K562 (cell line): ENCODE results near the gene FGFR4. TPM values are rescaled to one million over a fixed set of nuclear protein-coding genes. Genes with fewer than 3 reads are reported as not detected.

Experiments used
- ATAC-seq: fragments of 200-7000 bp; cut with Tn5 transposase; 3 replicates; pipeline ENCODE4 v1.9.1; 2020; ENCODE audit warnings: moderate library complexity
- BruUV-seq: library from RNA; stranded (reverse); fragments of 400-500 nt; replicated peaks from 2 replicates; lab custom pipeline; 2021; lab: Mats Ljungman, UMichigan
- CTCF ChIA-PET: fragments of 300-600 bp; formaldehyde crosslinking; extraction: SDS; loops from one replicate; lab custom pipeline; 2021; ENCODE audit warnings: low intra/inter-chr PET ratio; lab: Yijun Ruan, JAX
- POLR2A ChIA-PET: fragments of 300-600, 350-650 bp; sonication (Branson Sonifier 250); formaldehyde crosslinking; extraction: SDS; loops from one replicate; lab custom pipeline; 2021; ENCODE audit warnings: antibody characterized with exemption, inconsistent platforms; lab: Yijun Ruan, JAX
- DNase-seq, 4 experiments: peaks; one replicate each; pipeline versions ENCODE4 v3.0.0 to v3.0.0-alpha.2; 2011 to 2018; ENCODE audit warnings: low spot score in 3 of 4, mixed read lengths in 3 of 4; ENCODE audit errors: extremely low read depth in 1 of 4
- FAIRE-seq: peaks from 2 replicates; lab custom pipeline; 2011; peaks lifted over from hg19 to GRCh38; lab: Jason Lieb, UNC
- H2AFZ ChIP-seq: 2 replicates; pipeline ENCODE4 v1.6.0; 2011; ENCODE audit warnings: low read depth, low read length, control low read depth, inconsistent platforms
- H3K27ac ChIP-seq: fragments of 200-600 bp; 3 replicates; pipeline ENCODE4 v1.8.0; 2011; ENCODE audit warnings: low read depth, mild to moderate bottlenecking, control low read depth, inconsistent platforms, low read length, moderate library complexity, mixed read lengths; ENCODE audit errors: extremely low read depth
- H3K27me3 ChIP-seq, 2 experiments: fragments of 300-600 bp in 1 of 2; 2 replicates in 1 of 2; 3 replicates in 1 of 2; pipeline versions ENCODE4 v1.6.0 to v1.8.0; 2011; ENCODE audit warnings: inconsistent platforms in 2 of 2, low read length in 2 of 2, mild to moderate bottlenecking in 1 of 2, mixed read lengths in 1 of 2, moderate library complexity in 1 of 2; ENCODE audit not compliant: control insufficient read depth in 2 of 2, insufficient read depth in 2 of 2
- H3K36me3 ChIP-seq: fragments of 300-600 bp; 3 replicates; pipeline ENCODE4 v1.8.0; 2011; ENCODE audit warnings: mild to moderate bottlenecking, low read length, inconsistent platforms; ENCODE audit not compliant: control insufficient read depth, insufficient read depth
- H3K4me1 ChIP-seq, 2 experiments: fragments of 200-600 bp in 1 of 2; replicated peaks in 1 of 2; 2 replicates in 1 of 2; 3 replicates in 1 of 2; pipeline versions ENCODE4 v1.5.1 to v1.8.0; 2011; ENCODE audit warnings: inconsistent platforms in 2 of 2, low read length in 2 of 2, mild to moderate bottlenecking in 1 of 2, mixed read lengths in 1 of 2, moderate library complexity in 1 of 2; ENCODE audit not compliant: control insufficient read depth in 2 of 2, insufficient read depth in 2 of 2
- H3K4me2 ChIP-seq: 2 replicates; pipeline ENCODE4 v1.6.1; 2011; ENCODE audit warnings: low read length, control low read depth, inconsistent platforms, mixed read lengths; ENCODE audit not compliant: insufficient read depth
- H3K4me3 ChIP-seq: fragments of 200-600 bp; sonication (generic), shearing (Covaris generic); 2 replicates; pipeline ENCODE4 v1.5.1; 2016; ENCODE audit warnings: control low read depth, inconsistent platforms
- H3K79me2 ChIP-seq: fragments of 200-600 bp; 3 replicates; pipeline ENCODE4 v1.8.0; 2011; ENCODE audit warnings: low read length, inconsistent platforms; ENCODE audit not compliant: control insufficient read depth, insufficient read depth
- H3K9ac ChIP-seq, 2 experiments: 2 replicates each; pipeline versions ENCODE4 v1.6.0 to v1.6.1; 2011; ENCODE audit warnings: low read depth in 2 of 2, low read length in 2 of 2, control low read depth in 1 of 2, inconsistent platforms in 1 of 2, mild to moderate bottlenecking in 1 of 2, mixed read lengths in 1 of 2; ENCODE audit not compliant: insufficient read depth in 1 of 2
- H3K9me1 ChIP-seq: one replicate; pipeline ENCODE4 v1.6.0; 2011; ENCODE audit warnings: inconsistent platforms, mild to moderate bottlenecking, low read length, moderate library complexity; ENCODE audit not compliant: control insufficient read depth, insufficient read depth
- H3K9me3 ChIP-seq: replicated peaks from 2 replicates; pipeline ENCODE4 v1.5.1; 2011; ENCODE audit warnings: low read depth, low read length, inconsistent platforms; ENCODE audit not compliant: control insufficient read depth, insufficient read depth
- H4K20me1 ChIP-seq: replicated peaks from 2 replicates; pipeline ENCODE4 v1.6.1; 2011; ENCODE audit warnings: low read length, inconsistent platforms, mixed read lengths; ENCODE audit not compliant: control insufficient read depth, insufficient read depth
- ETS2 ChIP-seq: IDR thresholded peaks from 2 replicates; pipeline ENCODE4 v1.6.1; 2016; ENCODE audit warnings: borderline replicate concordance, missing genetic modification characterization, mild to moderate bottlenecking, moderate library complexity, missing compliant biosample characterization; ENCODE audit not compliant: poor library complexity, severe bottlenecking
- HMBOX1 ChIP-seq: sonication (generic); IDR thresholded peaks from 2 replicates; pipeline ENCODE4 v1.6.1; 2016
- HMGN3 ChIP-seq: IDR thresholded peaks from 2 replicates; pipeline ENCODE4 v1.6.1; 2011; ENCODE audit warnings: borderline replicate concordance, low read depth, mild to moderate bottlenecking, mixed read lengths, low read length; ENCODE audit not compliant: insufficient read length; ENCODE audit errors: extremely low read depth
- TAL1 ChIP-seq: fragments of 450-650 bp; IDR thresholded peaks from 2 replicates; pipeline ENCODE4 v1.6.1; 2016; ENCODE audit warnings: mild to moderate bottlenecking
- TEAD2 ChIP-seq: fragments of 450-650 bp; IDR thresholded peaks from 2 replicates; pipeline ENCODE4 v1.6.1; 2016; ENCODE audit warnings: missing genetic modification characterization, control low read depth, missing compliant biosample characterization
- ZBTB2 ChIP-seq: fragments of 450-650 bp; IDR thresholded peaks from 2 replicates; pipeline ENCODE4 v1.6.1; 2016; ENCODE audit warnings: antibody characterized with exemption
- ZFP30 ChIP-seq: fragments of 250-450 bp; sonication (Bioruptor Pico); IDR thresholded peaks from 2 replicates; pipeline ENCODE4 v1.8.0; 2022; ENCODE audit warnings: moderate library complexity, mild to moderate bottlenecking, inconsistent platforms, borderline replicate concordance
- ZSCAN32 ChIP-seq: fragments of 450-650 bp; formaldehyde crosslinking; IDR thresholded peaks from 2 replicates; pipeline ENCODE4 v1.4.0; 2020; ENCODE audit warnings: mild to moderate bottlenecking, moderate library complexity
- WGBS: fragments of 100-300 bp; shearing (Covaris generic); methylation state at CpG from one replicate; pipeline ENCODE4 v1.1.6; 2016; ENCODE audit warnings: low coverage, mixed read lengths; ENCODE audit not compliant: insufficient coverage; ENCODE audit errors: missing lambda C conversion rate; 5-methylcytosine and 5-hydroxymethylcytosine counted together
- in situ Hi-C: fragments of 300-500 bp; cut with MboI; formaldehyde crosslinking; loops from 4 replicates; pipeline ENCODE4 v1.15.0; 2018; ENCODE audit warnings: inconsistent platforms, mixed read lengths
- intact Hi-C: fragments of 100-400 bp; cut with micrococcal nuclease; formaldehyde crosslinking; loops from 2 replicates; pipeline ENCODE4 v1.14.2; 2022
- polyA plus RNA-seq, 8 experiments: library from polyadenylated mRNA; depleted of rRNA in 4 of 8; stranded (reverse) in 5 of 8; unstranded in 3 of 8; fragments of >200 nt; fragmentation: Nextera tagmentation in 2 of 8; fragmentation: Illumina TruSeq in 1 of 8; extraction: Ambion mirVana in 2 of 8; extraction: Trizol in 1 of 8; gene quantifications; 2 replicates each; pipeline versions ENCODE4 v1.2.1 to v1.2.3, GENCODE V29; 2011 to 2014; ENCODE audit warnings: inconsistent platforms in 1 of 8, missing spikeins in 1 of 8
- total RNA-seq, 7 experiments: library from RNA; depleted of rRNA in 6 of 7; stranded (reverse); fragments of >200 nt in 6 of 7; fragmentation: Illumina TruSeq in 2 of 7; extraction: Trizol in 2 of 7; gene quantifications; 2 replicates each; pipeline versions ENCODE4 v1.2.1 to v1.2.3, GENCODE V29; 2011 to 2021; ENCODE audit warnings: low replicate concordance in 1 of 7
- TF ChIP-seq, protein P1 (sequence below): IDR thresholded peaks from 2 replicates; pipeline ENCODE4 v1.6.1; 2016; ENCODE audit warnings: missing genetic modification characterization, missing compliant biosample characterization

The FGFR4 gene
- total and polyA plus RNA-seq, 9 of the 15 experiments (the other 6 are each of a cell fraction or from before 2014, with no cell fraction given) = 0.76 to 35.4 (median 7.5) TPM

GRCh38 chr5:177091232-177091631 lies 4.5 kb downstream of the FGFR4 start:
- Histone ChIP-seq H3K9me1 (no peaks in the 10 kb centered on the region), H3K9ac (no peak overlapping the region), H3K9me3 (no peaks in the 10 kb centered on the region), H2AFZ (no peak overlapping the region), H3K27me3 (no peaks in the 10 kb centered on the region), H3K4me2 (no peak overlapping the region), H3K27ac (no peak overlapping the region), H3K36me3 (peaks cover 5% of the 10 kb centered on the region; the same call in 2 of the 3 replicates), H3K4me3 (no peak overlapping the region), H3K79me2 (peaks cover 6% of the 10 kb centered on the region; the same call in 2 of the 3 replicates), H4K20me1 (no peaks in the 10 kb centered on the region), H3K4me1 (peaks cover 16 to 50% of the 10 kb centered on the region in 2 experiments; a peak in 4 of 5 replicates)
- FAIRE-seq (no peak), DNase-seq (no peak), ATAC-seq (no peak)
- 43% methylated on average over 3 of the region's 3 CpGs for WGBS
- ChIA-PET CTCF (no interaction called here), POLR2A (interaction anchor here (0.6 kb wide), 1 partner anchor 16 kb away, joined by 3 read pairs; no protein-coding TSS in a partner anchor)
- in situ Hi-C loops = no loop called here
- intact Hi-C loops = no loop called here
- no TSS peak for BruUV-seq
- no peak for TF ChIP-seq TAL1
- TF ChIP-seq, protein P1, sequence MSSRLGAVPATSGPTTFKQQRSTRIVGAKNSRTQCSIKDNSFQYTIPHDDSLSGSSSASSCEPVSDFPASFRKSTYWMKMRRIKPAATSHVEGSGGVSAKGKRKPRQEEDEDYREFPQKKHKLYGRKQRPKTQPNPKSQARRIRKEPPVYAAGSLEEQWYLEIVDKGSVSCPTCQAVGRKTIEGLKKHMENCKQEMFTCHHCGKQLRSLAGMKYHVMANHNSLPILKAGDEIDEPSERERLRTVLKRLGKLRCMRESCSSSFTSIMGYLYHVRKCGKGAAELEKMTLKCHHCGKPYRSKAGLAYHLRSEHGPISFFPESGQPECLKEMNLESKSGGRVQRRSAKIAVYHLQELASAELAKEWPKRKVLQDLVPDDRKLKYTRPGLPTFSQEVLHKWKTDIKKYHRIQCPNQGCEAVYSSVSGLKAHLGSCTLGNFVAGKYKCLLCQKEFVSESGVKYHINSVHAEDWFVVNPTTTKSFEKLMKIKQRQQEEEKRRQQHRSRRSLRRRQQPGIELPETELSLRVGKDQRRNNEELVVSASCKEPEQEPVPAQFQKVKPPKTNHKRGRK = no peak
- no peak for TF ChIP-seq ZSCAN32 (CRISPR knock-in tag)
- no peak for TF ChIP-seq TEAD2 (tag)
- TF ChIP-seq ETS2 (tag) = no peak
- TF ChIP-seq ZBTB2 = no peak
- no peak for TF ChIP-seq HMBOX1
- TF ChIP-seq HMGN3 = no peak
- no peak for TF ChIP-seq ZFP30 (CRISPR knock-in tag)
